Embryonic facial prominence (tissue), 1 donor: ENCODE data around the gene GGT6.
"Not testable (repeated sequence)": the region's sequence is repeated elsewhere in the genome, so short reads cannot be mapped to it uniquely, and the experiment has no call there.

Source experiments
- DNase-seq: peaks from one replicate; pipeline ENCODE4 v3.0.0-alpha.2; 2016; ENCODE audit errors: extremely low spot score

The GGT6 gene

DNA sequence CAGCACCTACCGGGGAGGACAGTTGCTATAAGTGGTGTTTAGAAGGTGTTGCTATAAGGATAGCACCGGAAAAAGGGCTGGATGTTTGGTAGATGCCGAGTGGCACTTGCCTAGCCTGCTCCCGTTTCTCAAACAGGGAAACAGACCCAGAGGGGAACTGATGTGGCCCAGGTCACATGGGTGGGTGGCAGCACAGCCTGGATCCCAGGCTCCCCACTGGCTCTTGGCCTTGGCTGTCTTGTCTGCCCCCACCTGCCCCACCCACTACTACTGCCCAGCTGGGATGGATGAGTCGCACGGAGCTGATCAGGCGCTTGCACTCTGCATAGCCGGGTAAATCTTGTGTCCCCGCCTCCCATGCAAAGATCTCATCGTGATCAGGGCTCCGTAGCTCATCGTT is 31.2 kb upstream of the GGT6 start:
- no peak for DNase-seq

DNA sequence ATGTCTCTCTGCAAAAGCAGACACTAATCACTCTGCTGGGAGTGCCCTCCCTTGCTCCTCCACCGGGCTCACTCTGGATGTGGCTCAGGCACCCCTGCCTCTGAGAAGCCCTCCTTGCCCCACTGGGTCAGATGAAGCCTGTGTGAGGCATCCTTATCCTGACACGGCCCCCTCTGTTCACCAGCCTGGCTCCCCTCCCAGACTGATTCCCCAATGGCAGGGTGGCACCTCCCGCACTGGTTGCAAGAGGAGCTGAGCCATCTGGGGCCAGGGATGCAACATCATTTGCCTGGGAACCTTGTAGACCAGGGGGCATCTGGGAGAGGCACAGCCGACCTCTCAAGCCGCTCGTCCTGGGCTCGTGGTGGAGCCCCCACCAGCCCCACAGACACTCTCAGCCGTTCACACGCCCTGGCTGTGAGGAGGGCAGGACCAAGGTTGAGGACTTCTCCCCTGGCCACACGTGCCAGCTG is 30.6 kb upstream of the GGT6 start:
- no peak for DNase-seq

DNA sequence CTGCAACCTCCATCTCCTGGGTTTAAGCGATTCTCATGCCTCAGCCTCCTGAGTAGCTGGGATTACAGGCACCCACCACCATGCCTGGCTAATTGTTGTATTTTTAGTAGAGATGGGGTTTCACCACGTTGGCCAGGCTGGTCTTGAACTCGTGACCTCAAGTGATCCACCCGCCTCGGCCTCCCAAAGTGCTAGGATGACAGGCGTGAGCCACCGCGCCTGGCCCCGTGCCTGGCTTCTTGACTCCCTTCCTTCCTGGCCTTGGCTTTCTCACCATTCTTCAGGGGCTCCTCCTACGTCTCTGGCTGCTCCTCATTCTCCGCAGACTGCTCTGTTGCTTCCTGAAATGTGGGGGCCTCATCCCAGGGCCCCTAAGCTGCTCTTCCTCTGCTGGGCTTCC is 29.7 kb upstream of the GGT6 start:
- DNase-seq, result not testable (repeated sequence)

DNA sequence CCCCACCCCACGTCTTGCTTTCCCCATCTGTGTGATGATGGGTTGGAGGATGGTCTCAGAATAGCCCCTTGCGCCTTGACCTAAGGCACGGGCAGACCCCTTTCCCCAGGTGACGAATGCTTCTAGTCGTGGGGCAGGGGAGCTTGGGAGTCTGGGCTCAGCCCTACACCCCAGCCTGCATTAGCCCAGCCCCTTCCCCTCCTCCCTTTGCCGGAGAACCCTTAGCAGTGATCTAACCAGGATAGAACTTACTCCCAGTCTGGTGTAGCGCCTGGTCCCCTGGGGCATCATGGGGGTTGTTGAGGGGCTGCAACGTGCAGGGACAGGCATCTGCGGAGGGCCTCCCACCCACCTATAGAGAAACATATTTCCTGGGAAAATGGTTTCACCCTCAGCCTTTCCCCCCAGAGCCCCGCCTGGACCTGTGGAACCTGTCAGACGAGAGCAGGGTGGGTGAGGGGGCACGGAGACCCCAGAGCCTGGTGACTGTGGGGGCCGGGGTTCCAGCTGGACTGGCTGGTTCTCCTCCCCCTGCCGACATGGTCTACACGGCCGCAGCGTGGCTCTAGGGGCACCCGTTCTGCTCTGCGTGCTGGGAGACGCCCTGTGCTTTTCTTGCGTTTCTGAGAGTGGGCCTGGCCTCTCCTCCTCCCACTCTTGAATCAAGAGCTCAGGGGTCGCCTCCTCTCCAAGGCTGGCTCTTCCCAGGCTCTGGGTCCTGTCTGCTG is 28.7 kb upstream of the GGT6 start:
- DNase-seq, result no peak

DNA sequence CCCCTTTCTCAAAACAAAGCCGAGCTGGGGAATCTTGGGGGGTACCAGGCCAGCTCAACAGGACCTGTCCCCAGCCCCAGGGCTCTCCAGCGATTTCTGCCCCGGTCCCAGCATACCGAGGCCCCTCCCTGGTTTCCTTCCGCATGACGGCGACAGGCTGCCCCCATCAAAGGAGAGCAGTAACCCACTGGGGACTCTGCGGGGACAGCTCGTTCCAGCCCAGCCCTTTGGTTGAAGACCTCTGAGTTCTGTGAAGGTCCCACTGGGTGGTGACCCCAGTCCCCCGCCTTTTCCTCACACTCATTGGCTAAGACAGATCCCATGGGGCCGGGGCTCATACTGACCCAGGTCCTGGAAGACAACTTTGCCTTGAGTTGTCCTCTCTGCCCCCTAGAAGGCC is 28.0 kb upstream of the GGT6 start:
- DNase-seq, result no peak

DNA sequence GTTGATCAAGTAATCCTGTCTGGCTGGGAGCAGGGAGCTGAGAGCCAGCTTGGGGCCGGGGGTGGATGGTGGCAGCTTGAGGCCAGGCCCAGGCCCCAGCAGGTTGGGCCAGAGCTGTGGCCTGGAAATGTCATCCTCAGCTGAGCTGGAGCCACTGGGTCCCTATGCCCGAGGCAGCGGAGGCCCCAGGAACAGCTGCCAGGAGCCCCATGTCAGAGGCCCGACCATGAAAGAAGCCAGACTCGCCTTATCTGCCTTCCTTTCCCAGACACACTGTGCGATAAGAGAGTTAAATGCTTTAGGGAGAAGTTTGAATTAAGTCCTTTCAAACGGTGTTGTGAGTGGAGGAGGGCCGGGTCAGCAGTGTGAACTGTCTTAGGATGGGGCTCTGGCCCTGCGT is 27.4 kb upstream of the GGT6 start:
- no peak for DNase-seq

DNA sequence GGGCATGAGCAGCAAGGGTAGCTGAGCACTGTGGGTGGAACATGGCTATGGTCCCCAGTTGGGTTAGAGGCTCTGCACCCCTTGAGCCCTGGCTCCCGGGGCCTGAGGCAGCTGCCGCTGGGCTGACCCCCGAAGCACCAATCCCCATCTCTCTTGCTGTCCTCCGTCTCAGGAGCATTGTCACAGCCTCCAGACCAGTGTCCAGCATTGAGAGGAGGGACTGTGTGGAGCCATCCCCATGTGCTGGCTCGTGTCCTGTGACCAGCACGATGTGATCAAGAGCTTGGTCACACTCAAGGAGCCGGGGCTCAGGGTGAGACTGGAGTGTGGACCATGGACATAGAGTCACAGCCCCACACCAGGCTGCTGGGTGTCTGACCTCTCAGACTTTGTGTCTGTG is 26.8 kb upstream of the GGT6 start:
- no peak for DNase-seq

DNA sequence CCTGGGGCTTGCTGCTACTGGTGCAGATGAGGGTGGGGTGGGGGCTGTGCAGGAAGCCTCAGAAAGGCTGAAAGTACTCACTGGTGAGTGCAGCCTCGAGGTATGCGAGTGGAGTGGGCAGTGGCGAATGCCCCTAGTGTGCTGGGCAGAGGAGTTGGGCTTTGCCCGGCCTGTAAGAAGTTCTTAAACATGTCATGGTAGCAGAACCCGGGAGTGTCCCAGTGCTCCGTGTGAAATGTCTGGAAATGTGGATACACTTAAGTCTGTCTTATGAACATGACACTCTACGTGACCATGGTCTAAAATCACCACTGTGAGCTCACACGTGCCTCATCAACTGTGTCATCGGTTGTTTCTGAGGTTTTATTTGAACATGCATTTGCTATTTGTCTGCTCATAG is 25.7 kb upstream of the GGT6 start:
- DNase-seq, result no peak

DNA sequence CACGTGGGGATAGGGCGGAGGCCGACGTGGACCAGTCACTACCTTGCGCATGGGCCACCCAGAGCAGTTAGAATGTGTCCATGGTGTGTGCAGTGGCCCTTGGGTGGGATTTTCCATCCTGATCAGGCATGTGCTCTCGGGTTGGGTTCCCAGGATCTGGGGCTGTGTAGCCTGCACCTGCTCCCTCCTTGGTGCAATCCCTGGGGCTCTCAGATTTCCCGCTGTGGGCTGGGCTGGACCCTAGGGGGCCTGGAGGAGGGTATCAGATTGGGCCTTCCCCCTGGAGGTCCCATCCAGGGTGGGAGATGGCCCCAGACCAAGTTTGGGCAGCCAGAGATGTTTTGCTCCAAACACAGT is 25.2 kb upstream of the GGT6 start:
- no peak for DNase-seq

DNA sequence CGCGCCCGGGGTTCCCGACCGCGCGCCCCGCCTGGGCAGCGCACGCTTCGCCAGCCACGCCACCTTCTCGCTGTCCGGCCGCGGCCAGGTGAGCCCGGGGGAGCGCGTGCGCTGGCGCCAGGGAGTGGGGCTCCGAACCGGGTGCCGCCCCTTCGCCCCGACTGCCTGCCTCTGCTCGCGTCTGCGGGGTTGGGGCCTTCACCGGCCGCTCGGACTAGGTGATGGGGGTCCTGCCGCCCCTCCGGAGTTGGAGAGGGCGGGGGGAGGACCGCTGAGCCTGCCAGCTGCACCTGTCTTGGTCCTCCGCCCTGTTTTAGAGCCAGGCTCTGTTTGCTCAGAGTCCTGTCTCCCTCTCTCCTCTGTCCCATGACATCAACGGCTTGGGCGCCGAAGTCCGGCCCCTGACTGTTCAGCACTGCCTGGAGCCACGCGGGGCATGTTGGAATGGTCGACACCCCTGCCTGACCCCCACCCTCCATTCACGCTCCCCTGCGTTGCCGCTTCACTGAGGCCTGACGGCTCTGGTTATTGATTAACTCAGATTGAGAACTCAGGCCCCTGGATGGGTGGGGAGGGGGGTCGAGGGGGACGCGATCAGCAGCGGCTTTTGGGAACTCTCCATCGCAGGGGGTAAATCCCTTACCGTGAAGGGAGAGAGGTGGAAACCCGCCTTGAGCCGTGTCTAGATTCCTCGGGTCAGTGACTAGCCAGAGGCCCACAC is 24.7 kb upstream of the GGT6 start:
- no peak for DNase-seq

DNA sequence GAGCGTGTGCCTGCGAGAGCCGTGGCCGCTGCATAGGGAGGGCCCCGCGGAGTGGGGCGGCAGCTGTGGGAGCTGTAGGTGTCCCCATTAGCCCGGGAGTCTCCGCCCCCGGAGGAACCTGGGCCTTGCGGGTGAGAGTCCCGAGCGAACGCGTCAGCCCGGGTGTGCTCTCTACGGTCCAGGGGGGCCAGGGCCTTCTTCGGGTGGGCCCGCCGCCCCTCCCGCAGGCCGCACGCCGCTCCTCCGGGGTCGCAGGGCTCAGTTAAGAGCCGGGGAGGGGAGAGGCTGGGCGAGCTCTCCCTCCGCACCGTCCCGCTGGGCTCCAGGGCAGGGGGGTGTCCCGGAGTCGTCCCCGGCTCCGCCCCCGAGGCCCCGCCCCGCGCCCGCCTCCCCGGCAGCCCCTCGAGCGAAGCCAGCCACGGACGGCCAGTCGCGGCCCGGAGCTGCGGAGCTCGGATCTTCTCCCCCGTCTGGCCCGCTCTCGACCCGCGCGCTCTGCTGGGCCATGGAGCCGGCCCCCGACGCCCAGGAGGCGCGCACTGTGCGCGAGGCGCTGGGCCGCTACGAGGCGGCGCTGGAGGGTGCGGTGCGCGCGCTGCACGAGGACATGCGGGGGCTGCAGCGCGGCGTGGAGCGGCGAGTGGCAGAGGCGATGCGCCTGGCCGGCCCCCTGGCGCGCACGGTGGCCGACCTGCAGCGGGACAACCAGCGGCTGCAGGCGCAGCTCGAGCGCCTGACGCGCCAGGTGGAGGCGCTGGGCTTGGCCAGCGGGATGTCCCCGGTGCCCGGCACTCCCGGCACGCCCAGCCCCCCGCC is 23.9 kb upstream of the GGT6 start, which contains the start of gene SMTNL2:
Gene SMTNL2, plus strand, starts transcription at position 429 of the 816 bp plus-strand sequence. Its CDS starts 77 bp downstream, at position 506.
- no peak for DNase-seq

DNA sequence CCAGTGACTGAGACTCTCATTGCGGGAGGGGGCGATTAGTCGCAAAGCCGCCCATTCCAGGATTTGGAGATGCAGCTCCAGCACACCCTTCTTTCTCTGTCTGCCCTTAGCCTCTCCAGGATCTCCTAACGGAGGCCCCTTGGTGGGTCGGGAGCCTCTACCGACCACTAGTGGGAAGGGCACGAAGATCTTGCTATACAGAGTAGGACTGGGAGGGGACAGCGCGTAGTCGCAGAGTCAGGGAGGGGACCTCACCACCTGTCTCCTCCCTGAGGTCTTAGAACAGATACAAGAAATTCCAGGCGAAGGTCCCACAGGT is 23.4 kb upstream of the GGT6 start:
- no peak for DNase-seq

DNA sequence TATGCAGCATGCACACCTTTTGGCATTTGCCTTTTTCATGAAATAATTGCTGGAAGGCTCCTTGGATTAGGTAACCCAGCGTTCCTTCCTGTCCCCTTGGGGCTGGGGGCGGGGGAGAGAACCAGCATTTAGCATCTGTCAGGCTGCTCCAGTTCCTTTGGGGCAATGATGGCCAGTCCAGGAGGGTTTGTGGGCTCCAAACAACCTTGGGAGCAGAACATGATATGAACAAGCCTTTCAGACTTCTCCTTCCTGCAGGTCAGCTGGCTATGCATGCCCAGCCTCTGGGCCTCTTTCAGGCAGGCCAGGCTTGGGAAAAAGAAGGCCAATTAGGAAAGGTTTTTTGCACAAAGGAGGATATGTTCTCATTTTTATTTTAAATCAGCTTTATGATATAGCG is 22.8 kb upstream of the GGT6 start:
- no peak for DNase-seq

DNA sequence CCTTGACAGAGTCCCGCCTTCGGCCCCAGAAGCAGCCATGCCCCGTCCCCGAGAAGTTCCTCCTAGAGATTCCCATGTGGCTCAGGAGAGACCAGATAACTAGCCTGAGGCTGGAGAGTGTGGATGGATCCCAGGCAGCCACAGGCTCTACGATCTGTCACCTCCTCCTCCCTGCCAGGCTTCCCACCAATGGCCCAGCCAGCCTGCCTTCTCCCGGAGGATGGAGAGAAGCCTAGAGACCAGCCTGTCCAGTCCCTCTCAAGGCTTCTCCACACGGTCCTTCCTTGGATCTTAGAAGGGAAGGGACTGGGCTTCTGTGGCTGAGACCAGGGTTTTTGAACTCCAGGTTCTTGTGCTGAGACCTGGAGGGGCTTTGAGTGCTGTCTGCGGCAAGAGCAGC is 22.3 kb upstream of the GGT6 start:
- no peak for DNase-seq

DNA sequence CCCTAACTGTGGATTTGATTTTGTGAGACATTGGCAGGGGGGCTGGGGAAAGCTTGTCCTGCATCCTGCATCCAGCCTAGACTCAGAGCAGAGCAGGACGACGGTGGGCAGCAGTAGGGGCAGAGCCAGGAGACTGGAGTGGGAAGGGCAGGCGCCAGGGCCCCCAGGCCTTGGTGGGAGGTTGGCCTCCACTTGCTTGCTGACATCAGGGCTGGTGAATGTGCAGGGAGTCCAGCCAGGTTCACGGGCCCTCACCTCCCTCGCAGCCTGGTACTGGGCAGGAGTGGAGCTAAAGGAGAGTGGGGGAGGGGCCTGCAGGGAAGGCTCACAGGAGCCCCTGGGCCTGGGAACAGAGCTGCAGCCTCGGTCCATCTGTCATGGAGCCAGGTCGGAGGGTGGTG is 21.7 kb upstream of the GGT6 start:
- DNase-seq, result no peak

DNA sequence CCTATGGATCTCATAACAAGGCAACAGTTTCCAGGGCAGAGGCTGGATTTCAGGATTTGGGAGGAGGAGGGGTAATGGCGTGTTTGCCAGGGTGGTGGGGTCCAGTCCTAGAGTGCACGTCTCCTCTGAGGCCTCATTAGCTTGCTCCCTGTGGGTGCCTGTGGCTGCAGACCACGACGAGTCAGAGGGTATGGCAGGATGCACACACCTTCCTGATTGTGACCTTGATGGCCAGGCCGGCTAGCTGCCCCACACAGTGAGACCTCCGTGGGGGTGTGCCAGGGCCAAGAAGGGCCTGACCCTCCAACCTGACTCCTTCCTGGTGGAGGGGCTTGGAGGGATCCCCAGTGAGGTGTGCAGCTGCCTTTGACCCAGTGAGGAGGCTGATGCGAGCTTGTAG is 19.9 kb upstream of the GGT6 start:
- DNase-seq, result no peak

DNA sequence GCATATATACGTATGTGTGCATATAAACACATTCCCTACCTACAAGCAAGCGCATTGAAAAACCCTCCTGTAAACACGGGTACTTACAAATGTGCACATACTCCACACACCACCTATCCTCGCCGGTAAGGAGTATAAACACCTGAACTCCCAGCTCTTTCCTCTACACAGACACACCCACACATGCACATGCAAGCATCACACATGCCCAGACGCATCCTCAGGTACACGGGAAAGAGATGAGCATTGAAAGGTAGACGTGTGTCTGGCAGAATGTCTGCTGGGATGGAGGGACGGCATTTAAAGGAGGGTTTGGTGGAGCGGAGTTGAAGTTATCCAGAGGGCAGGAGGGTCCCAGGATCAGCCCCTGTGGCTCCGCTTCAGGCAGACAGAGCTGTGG is 19.3 kb upstream of the GGT6 start:
- no peak for DNase-seq

DNA sequence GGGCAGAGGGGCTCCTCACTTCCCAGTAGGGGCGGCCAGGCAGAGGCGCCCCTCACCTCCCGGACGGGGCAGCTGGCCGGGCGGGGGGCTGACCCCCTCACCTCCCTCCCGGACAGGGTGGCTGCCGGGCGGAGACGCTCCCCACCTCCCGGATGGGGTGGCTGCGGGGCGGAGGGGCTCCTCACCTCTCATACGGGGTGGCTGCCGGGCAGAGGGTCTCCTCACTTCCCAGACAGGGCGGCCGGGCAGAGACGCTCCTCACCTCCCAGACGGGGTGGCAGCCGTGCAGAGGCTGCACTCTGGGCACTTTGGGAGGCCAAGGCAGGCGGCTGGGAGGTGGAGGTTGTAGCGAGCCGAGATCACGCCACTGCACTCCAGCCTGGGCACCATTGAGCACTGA is 18.0 kb upstream of the GGT6 start:
- DNase-seq, result not testable (repeated sequence)

DNA sequence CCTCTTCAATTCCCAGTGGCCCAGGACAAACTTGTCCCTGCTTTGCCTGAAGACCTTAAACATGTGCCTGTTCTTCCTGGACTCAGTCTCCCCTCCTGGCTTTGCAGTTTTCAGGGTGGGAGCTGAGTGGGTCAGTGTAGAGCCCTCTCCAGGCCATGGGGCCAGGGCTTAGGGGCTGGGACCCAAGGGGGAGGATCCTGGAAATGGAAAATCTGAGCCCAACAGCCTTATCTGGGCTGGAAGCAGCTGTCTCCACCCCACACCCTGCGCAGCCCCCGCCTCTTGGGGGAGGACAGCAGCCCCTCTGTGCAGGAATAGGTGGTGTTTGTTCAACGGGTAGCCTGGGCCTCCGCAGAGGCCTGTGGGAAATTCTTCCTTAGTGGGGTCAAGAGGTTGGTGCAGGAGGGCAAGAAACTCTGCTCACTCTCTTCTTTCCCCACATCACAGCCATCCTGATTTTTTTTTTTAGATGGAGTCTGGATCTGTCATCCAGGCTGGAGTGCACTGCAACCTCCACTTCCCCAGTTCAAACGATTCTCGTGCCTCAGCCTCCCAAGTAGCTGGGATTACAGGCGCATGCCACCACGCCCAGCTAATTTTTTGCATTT is 17.1 kb upstream of the GGT6 start:
- DNase-seq, result no peak

DNA sequence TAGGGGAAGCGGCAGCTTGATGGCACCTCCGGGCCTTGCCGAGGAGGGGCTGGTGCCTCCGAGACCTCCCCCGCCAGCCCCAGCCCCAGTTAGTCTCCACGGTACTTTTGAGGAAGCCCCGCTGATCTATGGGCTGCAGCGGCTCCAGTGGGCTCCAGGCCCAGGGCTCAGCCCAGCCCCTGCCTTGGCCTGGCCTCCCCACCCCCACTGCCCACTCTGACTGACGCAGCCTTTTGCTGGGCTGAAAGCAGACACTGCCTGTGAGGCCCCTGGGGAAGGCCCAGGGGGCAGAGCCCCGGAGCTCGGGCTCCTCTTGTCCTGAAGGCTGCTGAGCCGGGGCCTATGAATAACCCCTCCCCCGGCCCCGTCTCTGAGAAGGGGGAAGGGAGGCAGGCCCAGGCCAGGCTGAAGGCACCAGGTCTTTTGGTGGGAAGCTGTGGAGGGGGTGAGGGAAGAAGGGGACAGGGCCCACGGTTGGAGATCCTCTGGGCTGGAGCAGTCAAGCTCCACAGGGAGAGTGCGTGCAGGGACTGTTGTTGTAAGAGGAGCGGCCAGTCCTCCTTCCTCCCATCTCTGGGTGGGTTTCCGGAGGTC is 16.4 kb upstream of the GGT6 start:
- no peak for DNase-seq

DNA sequence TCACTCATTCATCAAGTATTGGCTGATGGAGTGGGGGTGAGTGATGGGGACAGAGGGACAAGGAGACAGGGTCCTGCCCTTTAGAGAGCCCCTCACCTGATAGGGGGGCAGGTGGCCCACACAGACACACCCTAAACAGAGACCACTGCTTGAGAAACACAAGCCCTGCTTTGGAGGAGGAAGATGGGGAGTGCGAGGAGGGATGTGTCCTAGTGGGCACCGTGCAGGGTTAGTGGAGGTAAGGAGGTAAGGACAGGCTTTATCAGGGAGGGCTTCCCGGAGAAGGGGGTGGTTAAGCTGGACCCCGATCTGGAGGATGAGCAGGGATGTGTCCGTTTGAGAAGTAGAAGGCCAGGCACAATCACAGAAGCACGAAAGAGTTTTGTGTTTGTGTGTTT is 15.8 kb upstream of the GGT6 start:
- DNase-seq, result no peak

DNA sequence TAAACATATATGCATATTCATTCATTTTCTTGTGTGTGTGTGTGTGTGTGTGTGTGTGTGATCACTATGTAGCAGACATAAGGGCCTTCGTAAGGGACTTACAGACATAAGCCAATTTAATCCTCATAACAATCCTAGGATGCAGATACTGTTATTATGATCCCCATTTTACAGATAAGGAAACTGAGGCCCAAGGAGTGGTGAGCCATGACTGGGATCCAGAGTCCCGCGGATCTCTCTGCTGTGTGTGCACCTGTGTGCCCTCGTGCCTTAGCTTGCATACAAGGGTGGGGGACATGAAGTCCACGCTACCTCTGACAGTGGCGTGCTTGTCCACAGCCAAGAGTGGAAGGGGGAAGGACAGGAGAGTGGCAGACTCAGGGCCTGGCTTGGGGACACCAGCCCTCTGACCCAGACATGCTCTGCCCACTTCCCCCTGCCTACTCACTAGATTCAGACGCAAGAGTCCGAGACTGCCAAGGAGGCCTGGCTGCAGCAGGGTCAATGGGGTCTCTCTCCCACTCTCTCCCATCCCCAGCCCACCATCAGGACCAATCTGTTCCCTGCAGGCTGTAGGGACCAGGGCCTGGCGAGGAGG is 14.2 kb upstream of the GGT6 start:
- no peak for DNase-seq
